ENCODE measurements around the gene HOXB1.
"Not testable (repeated sequence)": the region's sequence is repeated elsewhere in the genome, so short reads cannot be mapped to it uniquely, and the experiment has no call there.

HOXB1 gene

GRCh38 chr17:48543107-48543853 lies 12.5 kb upstream of the HOXB1 start:
- DNase-seq (ENCODE audit: low read depth) = peak; percentile 29

DNA sequence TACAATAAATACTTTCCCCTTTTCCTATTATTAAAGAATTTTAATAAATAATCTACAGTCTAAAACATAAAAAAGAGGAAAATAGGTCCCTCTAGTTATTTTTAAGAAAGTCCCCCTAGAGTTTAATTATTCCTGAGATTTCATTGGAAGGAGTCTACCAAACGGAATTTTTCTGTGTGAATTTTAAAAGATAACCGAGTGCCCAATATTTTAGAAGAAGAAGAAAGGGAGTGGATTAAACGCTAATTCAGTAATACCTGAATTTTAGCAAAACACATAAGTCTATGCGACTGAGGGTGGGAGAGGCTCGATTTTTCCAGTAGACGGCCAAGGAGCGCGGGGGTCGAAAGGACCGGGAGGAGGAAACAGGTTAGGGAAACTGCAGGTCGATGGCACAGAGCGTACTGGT lies 11.9 kb upstream of the HOXB1 start:
- DNase-seq (ENCODE audit: low read depth) = no peak

GRCh38 chr17:48542114-48542656 lies 11.4 kb upstream of the HOXB1 start:
- DNase-seq (ENCODE audit: low read depth) = no peak

- DNase-seq (ENCODE audit: low read depth) = peak; percentile 17
Measured at GRCh38 chr17:48541577-48542113, 10.8 kb upstream of the HOXB1 start.

GRCh38 chr17:48541036-48541576 lies 10.3 kb upstream of the HOXB1 start:
- no peak for DNase-seq (ENCODE audit: low read depth)

DNA sequence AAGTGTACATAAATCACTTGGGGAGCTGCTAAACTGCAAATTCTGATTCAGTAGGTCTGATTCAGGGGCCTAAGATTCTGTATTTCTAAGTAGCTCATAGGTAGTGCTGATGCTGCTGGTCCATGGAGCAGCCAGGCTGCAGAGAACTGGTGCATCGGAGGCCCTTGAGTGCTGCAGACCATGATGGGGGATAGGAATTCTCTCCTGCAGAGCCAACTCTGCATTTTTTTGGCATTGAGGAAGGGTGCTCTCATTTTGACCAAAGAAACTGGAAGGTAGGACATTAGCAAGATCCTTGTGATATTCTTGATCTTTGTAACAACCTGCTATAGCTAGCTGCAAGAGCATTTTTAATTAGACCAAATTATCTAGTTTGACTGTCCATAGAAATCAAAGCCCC lies 9.4 kb upstream of the HOXB1 start:
- no peak for DNase-seq (ENCODE audit: low read depth)

- no peak for DNase-seq (ENCODE audit: low read depth)
Measured at GRCh38 chr17:48539177-48539576, 8.4 kb upstream of the HOXB1 start.

- no peak for DNase-seq (ENCODE audit: low read depth)
Measured at GRCh38 chr17:48537316-48537715, 6.5 kb upstream of the HOXB1 start.

GRCh38 chr17:48535793-48536559 lies 5.2 kb upstream of the HOXB1 start:
- DNase-seq (ENCODE audit: low read depth) = not testable (repeated sequence)

GRCh38 chr17:48532261-48532660 lies 1.4 kb upstream of the HOXB1 start:
- no peak for DNase-seq (ENCODE audit: low read depth)

DNA sequence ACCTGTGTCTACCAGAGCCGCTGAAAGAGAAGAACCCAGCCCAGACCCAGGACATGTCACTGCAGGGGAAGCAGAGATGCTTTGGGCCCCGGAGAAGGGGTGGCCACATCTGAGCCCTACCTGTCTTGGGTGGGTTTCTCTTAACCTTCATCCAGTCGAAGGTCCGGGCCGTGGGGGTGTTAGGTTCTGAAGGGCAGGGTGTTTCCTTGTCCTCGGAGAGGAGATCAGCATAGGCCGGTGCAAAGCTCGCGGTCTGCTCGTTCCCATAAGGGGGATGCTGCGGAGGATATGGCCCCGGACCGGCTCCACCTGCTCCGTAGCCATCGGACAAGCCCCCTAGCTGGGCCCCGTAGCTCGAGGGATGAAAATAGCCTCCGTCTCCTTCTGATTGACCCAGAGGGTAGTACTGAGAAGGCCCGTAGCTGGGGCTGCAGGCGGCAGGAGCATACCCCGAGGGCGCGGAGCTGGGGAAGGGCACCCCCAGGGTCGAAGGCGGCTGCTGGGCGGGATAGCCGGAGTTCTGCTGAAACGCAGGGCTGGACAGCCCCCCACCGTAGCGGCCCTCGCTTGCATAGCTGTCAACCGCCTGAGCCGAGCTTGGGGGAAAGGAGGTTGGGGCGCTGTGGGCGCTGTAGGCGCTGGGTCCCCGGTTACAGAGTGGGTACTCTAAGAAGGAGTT lies 464 bp downstream of the HOXB1 start:
- DNase-seq (ENCODE audit: low read depth) = no peak

DNA sequence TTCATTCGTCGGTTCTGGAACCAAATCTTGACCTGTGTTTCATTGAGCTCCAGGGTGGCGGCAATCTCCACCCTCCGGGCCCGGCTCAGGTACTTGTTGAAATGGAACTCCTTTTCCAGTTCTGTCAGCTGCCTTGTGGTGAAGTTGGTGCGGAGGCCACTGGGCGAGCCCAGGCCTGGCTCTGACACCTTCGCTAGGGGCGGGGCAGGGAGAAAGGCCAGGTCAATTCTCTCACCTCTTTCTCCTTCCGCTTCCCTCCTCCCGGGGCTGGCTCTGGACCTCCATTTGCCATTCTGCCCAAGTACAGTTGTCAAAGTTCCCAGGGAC lies 1.2 kb downstream of the HOXB1 start:
- DNase-seq (ENCODE audit: low read depth) = no peak

DNA sequence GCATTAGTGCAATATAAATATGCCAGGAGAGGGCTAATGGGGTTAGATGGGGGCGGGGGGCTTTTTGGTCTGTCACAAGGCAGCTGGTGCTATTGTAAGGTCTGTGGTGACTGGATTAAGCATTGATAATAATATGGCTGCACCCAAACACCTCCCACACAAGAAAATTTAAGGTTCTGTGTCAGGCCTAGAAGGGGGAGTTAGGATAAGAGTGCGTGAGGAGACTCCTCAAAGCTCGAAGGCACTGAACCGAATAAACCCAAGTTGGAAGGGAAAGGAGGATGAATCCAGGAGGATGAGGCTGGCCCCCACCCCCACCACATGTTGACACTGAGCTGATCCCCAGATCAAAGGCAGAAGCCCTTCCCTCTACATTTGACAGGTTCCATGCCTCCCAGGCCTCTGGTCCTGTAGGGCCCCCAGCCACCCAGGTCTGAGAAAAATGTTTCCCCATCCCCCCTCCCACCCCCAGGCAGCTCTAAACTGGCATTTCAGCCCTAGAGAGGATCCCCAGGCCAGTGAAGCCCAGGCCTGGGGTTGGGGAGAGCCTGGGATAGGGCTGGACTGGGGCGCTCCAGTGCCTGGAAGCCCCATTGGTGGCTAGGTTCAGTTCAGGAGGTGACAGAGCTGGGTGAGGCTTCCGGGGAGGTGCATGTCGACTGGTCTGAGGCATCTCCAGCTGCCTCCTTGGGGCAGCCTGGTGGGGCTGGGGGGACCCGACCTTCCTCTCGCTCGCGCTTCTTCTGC lies 1.7 kb downstream of the HOXB1 start:
- DNase-seq (ENCODE audit: low read depth) = no peak

DNA sequence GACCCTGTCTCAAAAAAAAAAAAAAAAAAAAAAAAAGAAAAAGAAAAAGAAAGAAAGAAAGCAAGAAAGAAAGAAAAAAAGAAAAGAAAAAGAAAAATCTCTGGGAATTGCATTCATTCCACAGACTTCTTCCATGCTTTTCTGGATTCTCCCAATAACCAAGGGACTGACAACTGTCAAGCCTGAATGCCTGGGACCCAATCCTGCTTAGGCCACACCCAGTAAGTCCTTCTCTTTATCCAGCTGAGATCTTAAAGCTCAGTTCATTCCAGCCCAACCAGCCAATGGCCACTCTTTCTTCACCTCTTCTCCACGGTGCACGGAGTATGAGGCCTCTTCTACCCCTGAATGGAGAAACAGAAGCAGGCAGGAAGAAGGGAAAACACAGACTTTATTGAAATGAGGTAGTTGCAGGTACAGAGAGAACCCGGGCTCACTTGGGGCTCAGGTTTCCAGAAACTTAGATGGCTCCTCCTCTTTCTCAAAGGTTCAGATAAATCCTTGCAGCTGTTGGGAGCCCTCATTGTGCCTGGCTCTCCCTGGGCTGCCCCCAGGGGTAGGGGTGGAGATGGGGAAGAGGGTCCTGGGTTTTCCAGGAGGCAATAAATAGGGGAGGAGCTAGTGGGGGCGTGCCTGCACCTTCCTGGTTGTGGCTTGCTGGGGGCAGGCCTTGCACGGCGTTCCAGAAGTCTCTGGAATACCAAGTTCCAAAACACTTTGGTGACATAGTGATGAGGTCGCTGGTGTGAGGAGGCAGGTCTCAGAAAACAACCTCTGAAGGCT lies 2.5 kb downstream of the HOXB1 start:
- no peak for DNase-seq (ENCODE audit: low read depth)

GRCh38 chr17:48527547-48527932 lies 3.3 kb downstream of the HOXB1 start:
- DNase-seq (ENCODE audit: low read depth) = no peak

- no peak for DNase-seq (ENCODE audit: low read depth)
Measured at GRCh38 chr17:48526608-48527546, 3.9 kb downstream of the HOXB1 start.

DNA sequence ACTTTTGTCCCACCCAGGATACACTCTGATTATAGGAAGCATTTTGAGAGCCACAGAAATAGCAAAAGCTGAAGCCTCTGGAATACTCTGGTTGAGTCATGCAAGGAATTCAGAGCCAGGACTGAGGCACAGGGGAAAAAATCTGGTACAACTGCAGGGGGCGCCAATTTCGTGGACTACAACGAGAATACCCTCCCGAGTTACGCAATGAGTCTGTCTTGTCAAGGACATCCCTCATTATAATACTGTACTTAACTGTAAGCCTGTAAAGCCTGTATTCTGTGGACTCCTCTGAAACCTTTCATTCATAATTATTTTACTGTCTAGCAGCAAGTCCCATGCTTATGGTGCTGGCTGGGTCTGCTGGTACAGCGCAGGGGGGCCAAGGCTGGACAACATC lies 7.8 kb downstream of the HOXB1 start:
- no peak for DNase-seq (ENCODE audit: low read depth)

DNA sequence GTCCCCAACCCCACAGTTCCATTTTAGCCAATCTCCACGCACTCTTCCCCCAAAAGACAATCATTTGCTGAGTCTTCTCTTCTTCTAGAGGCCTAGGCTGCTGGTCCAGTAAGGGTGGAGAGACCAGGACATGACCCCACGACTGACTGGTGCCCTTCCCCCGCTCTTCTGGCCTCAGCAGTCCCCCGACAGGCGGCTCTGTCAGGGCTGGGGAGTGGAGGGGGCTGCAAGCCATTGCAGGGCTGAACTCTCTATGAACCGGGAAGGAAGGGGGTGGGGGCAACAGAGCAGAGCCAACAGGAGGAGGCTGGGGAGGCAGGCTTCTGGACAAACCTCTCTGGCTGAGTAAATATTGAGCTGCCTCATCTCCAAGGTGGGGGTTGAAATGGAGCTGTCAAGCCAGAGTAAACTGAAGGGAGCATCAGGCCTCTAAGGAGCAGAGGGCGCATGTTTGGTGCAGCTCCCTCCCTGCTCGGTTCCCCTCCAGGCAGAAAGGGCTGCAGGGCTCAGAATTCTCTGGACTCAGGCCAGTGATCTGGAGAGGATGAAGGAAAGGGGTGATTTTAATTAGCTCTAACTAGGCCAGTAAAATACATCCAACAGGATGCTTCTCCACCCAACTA lies 8.7 kb downstream of the HOXB1 start:
- no peak for DNase-seq (ENCODE audit: low read depth)

- DNase-seq (ENCODE audit: low read depth) = no peak
Measured at GRCh38 chr17:48520631-48521079, 10.2 kb downstream of the HOXB1 start.

Data from T follicular helper cell (primary cell).